H9 (cell line): ENCODE data around the gene ARFGEF3. TPM values are rescaled to one million over a fixed set of nuclear protein-coding genes. Genes with fewer than 3 reads are reported as not detected.

ENCODE experiments used
- DNase-seq: peaks from one replicate; pipeline ENCODE4 v3.0.0-alpha.2; 2017
- H2AFZ ChIP-seq: one replicate; pipeline ENCODE4 v1.6.1; 2013; ENCODE audit warnings: mild to moderate bottlenecking, low read length, control low read depth, moderate library complexity
- H2AK5ac ChIP-seq: 2 replicates; pipeline ENCODE4 v1.6.1; 2013; ENCODE audit warnings: low read length, control low read depth, mixed read lengths; ENCODE audit not compliant: insufficient read length
- H2BK120ac ChIP-seq: one replicate; pipeline ENCODE4 v1.6.1; 2013; ENCODE audit warnings: low read depth, mild to moderate bottlenecking, low read length, control low read depth, inconsistent platforms; ENCODE audit not compliant: poor library complexity, severe bottlenecking
- H2BK12ac ChIP-seq: 2 replicates; pipeline ENCODE4 v1.6.1; 2013; ENCODE audit warnings: low read length, control low read depth, mixed read lengths, low read depth; ENCODE audit not compliant: insufficient read length
- H2BK15ac ChIP-seq: 2 replicates; pipeline ENCODE4 v1.6.1; 2013; ENCODE audit warnings: low read depth, low read length, control low read depth
- H2BK20ac ChIP-seq: one replicate; pipeline ENCODE4 v1.6.1; 2013; ENCODE audit warnings: low read depth, mild to moderate bottlenecking, low read length, control low read depth, inconsistent platforms; ENCODE audit not compliant: poor library complexity, severe bottlenecking
- H2BK5ac ChIP-seq: 2 replicates; pipeline ENCODE4 v1.6.1; 2013; ENCODE audit warnings: low read length, control low read depth, mixed read lengths; ENCODE audit not compliant: insufficient read length
- H3K14ac ChIP-seq: 2 replicates; pipeline ENCODE4 v1.6.1; 2013; ENCODE audit warnings: low read length, control low read depth; ENCODE audit not compliant: insufficient read depth
- H3K18ac ChIP-seq: 2 replicates; pipeline ENCODE4 v1.6.1; 2013; ENCODE audit warnings: low read depth, mild to moderate bottlenecking, mixed read lengths, low read length, control low read depth; ENCODE audit not compliant: insufficient read length
- H3K23ac ChIP-seq: 2 replicates; pipeline ENCODE4 v1.6.1; 2013; ENCODE audit warnings: low read length, control low read depth, mixed read lengths, low read depth; ENCODE audit not compliant: insufficient read length
- H3K23me2 ChIP-seq: 2 replicates; pipeline ENCODE4 v1.6.1; 2013; ENCODE audit warnings: low read depth, mild to moderate bottlenecking, mixed read lengths, low read length, control low read depth; ENCODE audit not compliant: insufficient read length, poor library complexity, severe bottlenecking
- H3K27ac ChIP-seq: 2 replicates; pipeline ENCODE4 v1.5.1; 2013; ENCODE audit warnings: low read length, control low read depth, mixed read lengths, low read depth; ENCODE audit not compliant: insufficient read length
- H3K27me3 ChIP-seq: 2 replicates; pipeline ENCODE4 v1.6.1; 2013; ENCODE audit warnings: low read length, control low read depth, inconsistent platforms; ENCODE audit not compliant: insufficient read depth
- H3K4ac ChIP-seq: 2 replicates; pipeline ENCODE4 v1.6.1; 2013; ENCODE audit warnings: low read depth, mild to moderate bottlenecking, control low read depth, inconsistent platforms, low read length, moderate library complexity
- H3K4me1 ChIP-seq: 2 replicates; pipeline ENCODE4 v1.6.1; 2013; ENCODE audit warnings: low read length, control low read depth, inconsistent platforms; ENCODE audit not compliant: insufficient read depth
- H3K4me2 ChIP-seq: 2 replicates; pipeline ENCODE4 v1.6.1; 2013; ENCODE audit warnings: low read length, control low read depth, mixed read lengths; ENCODE audit not compliant: insufficient read length, insufficient read depth
- H3K56ac ChIP-seq: 2 replicates; pipeline ENCODE4 v1.6.1; 2013; ENCODE audit warnings: low read depth, mild to moderate bottlenecking, mixed read lengths, low read length, control low read depth; ENCODE audit not compliant: insufficient read length
- H3K79me1 ChIP-seq: 2 replicates; pipeline ENCODE4 v1.6.1; 2013; ENCODE audit warnings: low read depth, mild to moderate bottlenecking, moderate library complexity, low read length, control low read depth, inconsistent platforms; ENCODE audit not compliant: insufficient read depth, poor library complexity, severe bottlenecking
- H3K79me2 ChIP-seq: 2 replicates; pipeline ENCODE4 v1.6.1; 2013; ENCODE audit warnings: low read length, control low read depth, inconsistent platforms; ENCODE audit not compliant: insufficient read depth
- H3K9ac ChIP-seq: 2 replicates; pipeline ENCODE4 v1.6.1; 2013; ENCODE audit warnings: low read length, control low read depth, mixed read lengths; ENCODE audit not compliant: insufficient read length; ENCODE audit errors: extremely low read depth
- H3K9me3 ChIP-seq: one replicate; pipeline ENCODE4 v1.6.1; 2013; ENCODE audit warnings: low read depth, low read length, inconsistent platforms; ENCODE audit not compliant: control insufficient read depth
- H3T11ph ChIP-seq: one replicate; pipeline ENCODE4 v1.6.1; 2013; ENCODE audit warnings: mild to moderate bottlenecking, low read length, control low read depth, inconsistent platforms
- H4K20me1 ChIP-seq: one replicate; pipeline ENCODE4 v1.6.1; 2013; ENCODE audit not compliant: control insufficient read depth, insufficient read length, insufficient read depth
- H4K5ac ChIP-seq: 2 replicates; pipeline ENCODE4 v1.6.1; 2013; ENCODE audit warnings: low read depth, mild to moderate bottlenecking, mixed read lengths, low read length, control low read depth; ENCODE audit not compliant: insufficient read length
- H4K8ac ChIP-seq: replicated peaks from 2 replicates; pipeline ENCODE4 v1.6.1; 2013; ENCODE audit warnings: low read length, control low read depth, mixed read lengths, low read depth; ENCODE audit not compliant: insufficient read length
- H4K91ac ChIP-seq: 2 replicates; pipeline ENCODE4 v1.6.1; 2013; ENCODE audit warnings: low read depth, mild to moderate bottlenecking, moderate library complexity, mixed read lengths, low read length, control low read depth; ENCODE audit not compliant: insufficient read length
- H3K27ac Mint-ChIP-seq, 3 experiments: 2 replicates in 2 of 3; 3 replicates in 1 of 3; pipeline ENCODE4 v1.8.0; 2020 to 2021; ENCODE audit warnings: mixed read lengths in 3 of 3, mild to moderate bottlenecking in 1 of 3, moderate library complexity in 1 of 3
- H3K27me3 Mint-ChIP-seq: 2 replicates; pipeline ENCODE4 v1.8.0; 2021; ENCODE audit warnings: low read depth, mild to moderate bottlenecking, moderate library complexity, mixed read lengths
- H3K36me3 Mint-ChIP-seq, 3 experiments: 2 replicates in 2 of 3; 3 replicates in 1 of 3; pipeline ENCODE4 v1.8.0; 2020 to 2021; ENCODE audit warnings: low read depth in 3 of 3, mixed read lengths in 3 of 3; ENCODE audit not compliant: insufficient read depth in 1 of 3
- H3K4me1 Mint-ChIP-seq, 2 experiments: 2 replicates each; pipeline ENCODE4 v1.8.0; 2020; ENCODE audit warnings: mixed read lengths in 2 of 2
- H3K4me3 Mint-ChIP-seq, 2 experiments: 2 replicates in 1 of 2; 3 replicates in 1 of 2; pipeline ENCODE4 v1.8.0; 2020 to 2021; ENCODE audit warnings: mild to moderate bottlenecking in 2 of 2, mixed read lengths in 2 of 2, moderate library complexity in 1 of 2
- H3K9me3 Mint-ChIP-seq, 2 experiments: 2 replicates in 1 of 2; 3 replicates in 1 of 2; pipeline ENCODE4 v1.8.0; 2020; ENCODE audit warnings: mild to moderate bottlenecking in 2 of 2, mixed read lengths in 2 of 2, moderate library complexity in 1 of 2
- WGBS: extraction: QIAGEN DNeasy Blood & Tissue Kit; methylation state at CpG from one replicate; pipeline ENCODE4 v1.1.7; 2013; ENCODE audit warnings: missing lambda C conversion rate, low lambda C conversion rate, mixed read lengths; ENCODE audit not compliant: insufficient read length; ENCODE audit errors: extremely low coverage; 5-methylcytosine and 5-hydroxymethylcytosine counted together
- total RNA-seq: library from RNA; stranded (reverse); gene quantifications from 2 replicates; pipeline ENCODE4 v1.2.1, GENCODE V29; 2021
- TF ChIP-seq, protein P1 (sequence below): fragments of 200-600 bp; sonication (generic); conservative IDR thresholded peaks from 3 replicates; pipeline ENCODE4 v1.8.0; 2021; ENCODE audit warnings: antibody characterized with exemption, mild to moderate bottlenecking

The ARFGEF3 gene
- total RNA-seq, 1 experiment from 2014 or later: 13.7 TPM

DNA sequence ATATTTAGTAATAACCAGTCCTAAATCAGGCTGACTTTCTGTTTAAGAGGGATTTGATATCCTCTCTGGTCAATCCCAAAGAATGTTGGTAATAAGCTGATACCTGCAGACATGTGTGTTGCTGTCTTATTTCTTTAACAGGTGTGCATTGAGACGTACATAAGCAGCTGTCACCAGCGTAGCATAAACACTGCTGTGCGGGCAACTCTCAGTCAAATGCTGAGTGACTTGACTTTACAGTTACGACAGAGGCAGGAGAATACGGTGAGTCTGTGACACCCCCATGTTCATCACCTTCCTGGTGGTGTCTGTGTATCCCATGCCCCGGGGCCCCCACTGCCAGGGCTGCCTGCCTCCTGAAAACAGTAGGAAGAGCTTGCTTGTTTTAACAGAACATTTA is 76.6 kb downstream of the ARFGEF3 start:
- Histone ChIP-seq H4K8ac (no peak overlapping the region), H3K56ac (no peak overlapping the region), H3K14ac (no peak overlapping the region), H4K20me1 (no peaks in the 10 kb centered on the region), H3T11ph (no peak overlapping the region), H3K23me2 (no peaks in the 10 kb centered on the region), H2BK15ac (no peak overlapping the region), H3K79me2 (no peaks in the 10 kb centered on the region), H3K23ac (no peak overlapping the region), H2BK120ac (no peak overlapping the region), H3K18ac (no peak overlapping the region), H3K4ac (no peak overlapping the region), H3K79me1 (no peaks in the 10 kb centered on the region), H2BK12ac (no peak overlapping the region), H3K9ac (no peak overlapping the region), H2BK20ac (no peak overlapping the region), H3K4me2 (no peak overlapping the region), H4K91ac (no peak overlapping the region), H3K27me3 (no peaks in the 10 kb centered on the region; the same call in 1 of the 2 replicates), H2BK5ac (no peak overlapping the region), H2AK5ac (no peak overlapping the region), H4K5ac (no peak overlapping the region), H3K9me3 (no peaks in the 10 kb centered on the region), H2AFZ (no peak overlapping the region), H3K27ac (no peak overlapping the region), H3K4me1 (peaks cover 5% of the 10 kb centered on the region; the same call in 1 of the 2 replicates)
- Mint-ChIP-seq H3K4me1 (peaks cover 11 to 15% of the 10 kb centered on the region in 2 experiments), H3K27ac (no peak overlapping the region), H3K9me3 (no peaks in the 10 kb centered on the region), H3K27me3 (no peaks in the 10 kb centered on the region), H3K4me3 (no peak overlapping the region), H3K36me3 (no peaks in the 10 kb centered on the region)
- no peak for DNase-seq
- WGBS: no CpG with 5 or more reads among the region's 6 CpGs
- TF ChIP-seq, protein P1, sequence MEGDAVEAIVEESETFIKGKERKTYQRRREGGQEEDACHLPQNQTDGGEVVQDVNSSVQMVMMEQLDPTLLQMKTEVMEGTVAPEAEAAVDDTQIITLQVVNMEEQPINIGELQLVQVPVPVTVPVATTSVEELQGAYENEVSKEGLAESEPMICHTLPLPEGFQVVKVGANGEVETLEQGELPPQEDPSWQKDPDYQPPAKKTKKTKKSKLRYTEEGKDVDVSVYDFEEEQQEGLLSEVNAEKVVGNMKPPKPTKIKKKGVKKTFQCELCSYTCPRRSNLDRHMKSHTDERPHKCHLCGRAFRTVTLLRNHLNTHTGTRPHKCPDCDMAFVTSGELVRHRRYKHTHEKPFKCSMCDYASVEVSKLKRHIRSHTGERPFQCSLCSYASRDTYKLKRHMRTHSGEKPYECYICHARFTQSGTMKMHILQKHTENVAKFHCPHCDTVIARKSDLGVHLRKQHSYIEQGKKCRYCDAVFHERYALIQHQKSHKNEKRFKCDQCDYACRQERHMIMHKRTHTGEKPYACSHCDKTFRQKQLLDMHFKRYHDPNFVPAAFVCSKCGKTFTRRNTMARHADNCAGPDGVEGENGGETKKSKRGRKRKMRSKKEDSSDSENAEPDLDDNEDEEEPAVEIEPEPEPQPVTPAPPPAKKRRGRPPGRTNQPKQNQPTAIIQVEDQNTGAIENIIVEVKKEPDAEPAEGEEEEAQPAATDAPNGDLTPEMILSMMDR: no peak
